Fibroblast of villous mesenchyme (primary cell): ENCODE measurements around the gene SHROOM3. TPM values are rescaled to one million over a fixed set of nuclear protein-coding genes. Genes with fewer than 3 reads are reported as not detected.
A peak's percentile ranks its signal among the peaks of the same experiment; 100 is the strongest.

Experiments used
- DNase-seq: peaks from one replicate; pipeline ENCODE4 v3.0.0-alpha.2; 2010; ENCODE audit warnings: low read depth
- H3K4me3 ChIP-seq: 2 replicates; pipeline ENCODE4 v1.5.1; 2011; ENCODE audit warnings: low read depth, mild to moderate bottlenecking, low read length
- total RNA-seq: library from RNA; depleted of rRNA; stranded (reverse); fragments of >200 nt; gene quantifications from 2 replicates; pipeline ENCODE4 v1.2.3, GENCODE V29; 2012
- TF ChIP-seq, protein P1 (sequence below): IDR thresholded peaks from 2 replicates; pipeline ENCODE4 v1.5.1; 2012; ENCODE audit warnings: low read depth, mild to moderate bottlenecking, low read length; ENCODE audit not compliant: insufficient read depth

Gene SHROOM3
- total RNA-seq, 1 donor: 27.6 TPM

DNA sequence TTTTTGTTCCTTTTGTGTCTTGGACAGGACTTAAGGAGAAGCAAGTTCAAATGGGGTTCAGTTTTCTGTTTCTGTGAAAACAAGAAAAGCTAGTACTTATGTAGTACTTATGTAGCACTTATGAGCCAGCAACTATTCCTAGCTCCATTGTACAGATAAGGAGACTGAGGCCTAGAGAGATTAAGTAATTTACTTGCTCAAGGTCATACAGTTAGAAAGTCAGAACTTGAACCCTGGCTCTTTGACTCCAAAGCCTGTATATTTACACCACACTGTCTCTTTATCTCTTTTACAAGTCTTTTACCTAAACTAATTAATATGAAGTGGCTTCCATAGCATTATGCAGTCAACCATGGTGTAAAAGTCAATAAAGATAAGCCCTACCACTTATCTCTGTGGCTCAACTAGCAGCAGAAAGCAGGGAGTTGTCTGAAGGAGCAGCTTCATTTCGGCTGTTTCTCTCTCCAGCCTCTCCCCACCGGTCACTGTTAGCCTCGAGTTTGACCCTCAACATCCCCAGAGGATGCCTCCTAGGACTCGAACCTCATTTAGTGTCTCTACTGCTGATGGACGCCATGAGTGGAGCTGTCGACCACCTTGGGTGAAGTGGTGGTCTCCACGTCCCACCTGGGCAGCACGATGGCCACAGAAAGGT lies 209.9 kb downstream of the SHROOM3 start:
- peak; percentile 77 for DNase-seq
- TF ChIP-seq, protein P1, sequence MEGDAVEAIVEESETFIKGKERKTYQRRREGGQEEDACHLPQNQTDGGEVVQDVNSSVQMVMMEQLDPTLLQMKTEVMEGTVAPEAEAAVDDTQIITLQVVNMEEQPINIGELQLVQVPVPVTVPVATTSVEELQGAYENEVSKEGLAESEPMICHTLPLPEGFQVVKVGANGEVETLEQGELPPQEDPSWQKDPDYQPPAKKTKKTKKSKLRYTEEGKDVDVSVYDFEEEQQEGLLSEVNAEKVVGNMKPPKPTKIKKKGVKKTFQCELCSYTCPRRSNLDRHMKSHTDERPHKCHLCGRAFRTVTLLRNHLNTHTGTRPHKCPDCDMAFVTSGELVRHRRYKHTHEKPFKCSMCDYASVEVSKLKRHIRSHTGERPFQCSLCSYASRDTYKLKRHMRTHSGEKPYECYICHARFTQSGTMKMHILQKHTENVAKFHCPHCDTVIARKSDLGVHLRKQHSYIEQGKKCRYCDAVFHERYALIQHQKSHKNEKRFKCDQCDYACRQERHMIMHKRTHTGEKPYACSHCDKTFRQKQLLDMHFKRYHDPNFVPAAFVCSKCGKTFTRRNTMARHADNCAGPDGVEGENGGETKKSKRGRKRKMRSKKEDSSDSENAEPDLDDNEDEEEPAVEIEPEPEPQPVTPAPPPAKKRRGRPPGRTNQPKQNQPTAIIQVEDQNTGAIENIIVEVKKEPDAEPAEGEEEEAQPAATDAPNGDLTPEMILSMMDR: no peak
- H3K4me3 ChIP-seq: no peak overlapping the region

DNA sequence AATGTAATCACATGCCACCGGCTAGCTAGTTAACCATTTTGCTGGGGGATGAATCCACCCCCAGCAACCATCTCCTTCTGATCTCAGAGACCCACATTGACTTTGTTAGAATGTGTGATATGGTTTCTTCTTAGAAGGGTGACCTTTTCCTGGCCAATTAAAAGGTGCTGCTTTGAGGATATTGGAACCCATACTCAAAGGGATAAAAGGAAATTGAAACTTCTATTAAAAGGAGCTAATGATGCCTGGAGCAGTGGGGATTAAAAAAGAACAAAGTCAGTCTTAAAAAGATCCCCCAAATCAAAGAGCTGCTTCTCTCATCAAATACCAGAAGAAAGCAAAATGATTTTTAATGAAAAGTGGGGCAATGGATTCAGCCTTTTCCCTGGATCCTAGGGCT lies 214.1 kb downstream of the SHROOM3 start:
- DNase-seq: no peak
- TF ChIP-seq, protein P1: no peak
- no peak overlapping the region for H3K4me3 ChIP-seq

DNA sequence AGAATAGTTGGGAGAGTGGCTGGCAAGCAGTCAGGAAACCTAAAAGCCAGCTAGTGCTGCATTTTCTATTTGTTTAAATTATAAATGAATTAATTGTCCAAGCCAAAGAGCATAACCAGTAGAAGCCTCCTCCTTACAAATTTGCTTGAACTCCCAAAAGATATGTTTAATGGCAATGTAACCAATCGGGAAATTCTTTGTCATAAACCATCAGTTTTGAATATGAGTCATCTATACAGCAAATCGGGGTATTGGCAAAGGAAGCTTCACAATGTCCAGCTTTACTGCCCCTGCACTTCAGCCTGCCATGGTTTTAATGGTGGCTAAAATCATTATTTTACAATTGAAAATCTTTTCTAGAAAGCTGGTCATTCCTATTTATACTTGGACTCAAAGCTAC lies 216.6 kb downstream of the SHROOM3 start:
- H3K4me3 ChIP-seq: no peak overlapping the region
- DNase-seq: no peak
- TF ChIP-seq, protein P1: no peak

DNA sequence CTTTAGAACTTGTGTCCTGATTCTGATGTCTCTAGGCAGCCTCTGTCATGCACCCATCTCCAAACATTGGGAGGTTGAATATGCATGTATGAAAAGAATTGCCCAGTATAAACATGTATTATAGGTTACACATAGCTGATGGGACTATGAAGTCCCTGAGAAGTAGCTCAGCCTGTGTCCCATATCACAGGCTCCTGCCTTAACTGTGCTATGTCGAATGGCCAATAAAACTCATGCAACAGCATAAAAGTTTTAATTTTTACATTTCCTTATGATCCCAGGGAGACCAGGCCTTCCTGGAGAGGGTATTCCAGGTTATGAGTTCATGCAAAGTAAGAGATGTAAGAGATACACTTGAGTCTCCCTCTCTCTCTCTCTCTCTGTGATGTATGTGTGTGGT lies 217.4 kb downstream of the SHROOM3 start:
- TF ChIP-seq, protein P1: no peak
- DNase-seq: no peak
- no peak overlapping the region for H3K4me3 ChIP-seq

DNA sequence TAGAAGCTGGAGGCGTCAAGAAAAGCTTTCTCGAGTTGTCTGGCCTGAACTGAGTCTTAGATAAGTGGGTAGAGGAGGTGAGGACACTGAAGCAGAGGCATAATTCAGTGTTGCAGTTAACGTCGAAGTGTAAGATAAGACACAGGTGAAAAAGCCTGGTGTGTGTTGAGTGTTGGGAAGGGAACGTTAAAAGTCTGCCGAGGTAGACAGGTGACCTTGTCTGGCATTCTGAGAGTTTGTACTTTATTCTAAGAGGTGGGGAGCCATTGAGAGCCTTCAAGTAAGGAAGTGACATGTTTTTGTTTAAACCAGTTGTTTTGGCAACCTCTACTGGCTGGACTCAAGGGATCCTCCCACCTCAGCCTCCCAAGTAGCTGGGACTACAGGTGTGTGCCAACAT lies 219.1 kb downstream of the SHROOM3 start:
- TF ChIP-seq, protein P1: no peak
- no peak overlapping the region for H3K4me3 ChIP-seq
- DNase-seq: no peak

DNA sequence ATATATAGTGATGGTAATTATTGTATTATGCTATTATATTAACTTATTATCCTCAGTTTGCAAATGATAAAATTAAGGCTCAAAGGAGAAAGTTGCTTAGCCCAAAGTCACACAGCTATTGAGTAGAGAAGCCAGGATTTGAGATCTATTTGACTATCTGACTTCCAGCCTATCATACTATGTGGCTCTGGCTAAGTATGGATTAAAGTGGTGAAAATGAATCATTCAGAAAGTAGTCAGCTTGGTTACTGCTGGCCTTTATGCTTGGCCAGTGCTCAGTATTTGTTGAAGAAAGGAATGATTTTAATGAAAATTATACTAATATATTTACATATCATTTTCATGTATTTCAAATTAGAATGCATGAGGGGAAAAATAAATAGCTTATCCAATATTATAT lies 219.8 kb downstream of the SHROOM3 start:
- TF ChIP-seq, protein P1: no peak
- H3K4me3 ChIP-seq: no peak overlapping the region
- DNase-seq: no peak
